H9 (cell line): ENCODE measurements around the gene STK24. TPM values are rescaled to one million over a fixed set of nuclear protein-coding genes. Genes with fewer than 3 reads are reported as not detected.

Experiments used
- DNase-seq: peaks from one replicate; pipeline ENCODE4 v3.0.0-alpha.2; 2017
- H2AFZ ChIP-seq: one replicate; pipeline ENCODE4 v1.6.1; 2013; ENCODE audit warnings: mild to moderate bottlenecking, low read length, control low read depth, moderate library complexity
- H2AK5ac ChIP-seq: 2 replicates; pipeline ENCODE4 v1.6.1; 2013; ENCODE audit warnings: low read length, control low read depth, mixed read lengths; ENCODE audit not compliant: insufficient read length
- H2BK120ac ChIP-seq: one replicate; pipeline ENCODE4 v1.6.1; 2013; ENCODE audit warnings: low read depth, mild to moderate bottlenecking, low read length, control low read depth, inconsistent platforms; ENCODE audit not compliant: poor library complexity, severe bottlenecking
- H2BK12ac ChIP-seq: 2 replicates; pipeline ENCODE4 v1.6.1; 2013; ENCODE audit warnings: low read length, control low read depth, mixed read lengths, low read depth; ENCODE audit not compliant: insufficient read length
- H2BK15ac ChIP-seq: 2 replicates; pipeline ENCODE4 v1.6.1; 2013; ENCODE audit warnings: low read depth, low read length, control low read depth
- H2BK20ac ChIP-seq: one replicate; pipeline ENCODE4 v1.6.1; 2013; ENCODE audit warnings: low read depth, mild to moderate bottlenecking, low read length, control low read depth, inconsistent platforms; ENCODE audit not compliant: poor library complexity, severe bottlenecking
- H2BK5ac ChIP-seq: 2 replicates; pipeline ENCODE4 v1.6.1; 2013; ENCODE audit warnings: low read length, control low read depth, mixed read lengths; ENCODE audit not compliant: insufficient read length
- H3K14ac ChIP-seq: 2 replicates; pipeline ENCODE4 v1.6.1; 2013; ENCODE audit warnings: low read length, control low read depth; ENCODE audit not compliant: insufficient read depth
- H3K18ac ChIP-seq: 2 replicates; pipeline ENCODE4 v1.6.1; 2013; ENCODE audit warnings: low read depth, mild to moderate bottlenecking, mixed read lengths, low read length, control low read depth; ENCODE audit not compliant: insufficient read length
- H3K23ac ChIP-seq: 2 replicates; pipeline ENCODE4 v1.6.1; 2013; ENCODE audit warnings: low read length, control low read depth, mixed read lengths, low read depth; ENCODE audit not compliant: insufficient read length
- H3K23me2 ChIP-seq: 2 replicates; pipeline ENCODE4 v1.6.1; 2013; ENCODE audit warnings: low read depth, mild to moderate bottlenecking, mixed read lengths, low read length, control low read depth; ENCODE audit not compliant: insufficient read length, poor library complexity, severe bottlenecking
- H3K27ac ChIP-seq: 2 replicates; pipeline ENCODE4 v1.5.1; 2013; ENCODE audit warnings: low read length, control low read depth, mixed read lengths, low read depth; ENCODE audit not compliant: insufficient read length
- H3K27me3 ChIP-seq: 2 replicates; pipeline ENCODE4 v1.6.1; 2013; ENCODE audit warnings: low read length, control low read depth, inconsistent platforms; ENCODE audit not compliant: insufficient read depth
- H3K4ac ChIP-seq: 2 replicates; pipeline ENCODE4 v1.6.1; 2013; ENCODE audit warnings: low read depth, mild to moderate bottlenecking, control low read depth, inconsistent platforms, low read length, moderate library complexity
- H3K4me1 ChIP-seq: 2 replicates; pipeline ENCODE4 v1.6.1; 2013; ENCODE audit warnings: low read length, control low read depth, inconsistent platforms; ENCODE audit not compliant: insufficient read depth
- H3K4me2 ChIP-seq: 2 replicates; pipeline ENCODE4 v1.6.1; 2013; ENCODE audit warnings: low read length, control low read depth, mixed read lengths; ENCODE audit not compliant: insufficient read length, insufficient read depth
- H3K56ac ChIP-seq: 2 replicates; pipeline ENCODE4 v1.6.1; 2013; ENCODE audit warnings: low read depth, mild to moderate bottlenecking, mixed read lengths, low read length, control low read depth; ENCODE audit not compliant: insufficient read length
- H3K79me1 ChIP-seq: 2 replicates; pipeline ENCODE4 v1.6.1; 2013; ENCODE audit warnings: low read depth, mild to moderate bottlenecking, moderate library complexity, low read length, control low read depth, inconsistent platforms; ENCODE audit not compliant: insufficient read depth, poor library complexity, severe bottlenecking
- H3K79me2 ChIP-seq: 2 replicates; pipeline ENCODE4 v1.6.1; 2013; ENCODE audit warnings: low read length, control low read depth, inconsistent platforms; ENCODE audit not compliant: insufficient read depth
- H3K9ac ChIP-seq: 2 replicates; pipeline ENCODE4 v1.6.1; 2013; ENCODE audit warnings: low read length, control low read depth, mixed read lengths; ENCODE audit not compliant: insufficient read length; ENCODE audit errors: extremely low read depth
- H3K9me3 ChIP-seq: one replicate; pipeline ENCODE4 v1.6.1; 2013; ENCODE audit warnings: low read depth, low read length, inconsistent platforms; ENCODE audit not compliant: control insufficient read depth
- H3T11ph ChIP-seq: one replicate; pipeline ENCODE4 v1.6.1; 2013; ENCODE audit warnings: mild to moderate bottlenecking, low read length, control low read depth, inconsistent platforms
- H4K20me1 ChIP-seq: one replicate; pipeline ENCODE4 v1.6.1; 2013; ENCODE audit not compliant: control insufficient read depth, insufficient read length, insufficient read depth
- H4K5ac ChIP-seq: 2 replicates; pipeline ENCODE4 v1.6.1; 2013; ENCODE audit warnings: low read depth, mild to moderate bottlenecking, mixed read lengths, low read length, control low read depth; ENCODE audit not compliant: insufficient read length
- H4K8ac ChIP-seq: replicated peaks from 2 replicates; pipeline ENCODE4 v1.6.1; 2013; ENCODE audit warnings: low read length, control low read depth, mixed read lengths, low read depth; ENCODE audit not compliant: insufficient read length
- H4K91ac ChIP-seq: 2 replicates; pipeline ENCODE4 v1.6.1; 2013; ENCODE audit warnings: low read depth, mild to moderate bottlenecking, moderate library complexity, mixed read lengths, low read length, control low read depth; ENCODE audit not compliant: insufficient read length
- H3K27ac Mint-ChIP-seq, 3 experiments: 2 replicates in 2 of 3; 3 replicates in 1 of 3; pipeline ENCODE4 v1.8.0; 2020 to 2021; ENCODE audit warnings: mixed read lengths in 3 of 3, mild to moderate bottlenecking in 1 of 3, moderate library complexity in 1 of 3
- H3K27me3 Mint-ChIP-seq: 2 replicates; pipeline ENCODE4 v1.8.0; 2021; ENCODE audit warnings: low read depth, mild to moderate bottlenecking, moderate library complexity, mixed read lengths
- H3K36me3 Mint-ChIP-seq, 3 experiments: 2 replicates in 2 of 3; 3 replicates in 1 of 3; pipeline ENCODE4 v1.8.0; 2020 to 2021; ENCODE audit warnings: low read depth in 3 of 3, mixed read lengths in 3 of 3; ENCODE audit not compliant: insufficient read depth in 1 of 3
- H3K4me1 Mint-ChIP-seq, 2 experiments: 2 replicates each; pipeline ENCODE4 v1.8.0; 2020; ENCODE audit warnings: mixed read lengths in 2 of 2
- H3K4me3 Mint-ChIP-seq, 2 experiments: 2 replicates in 1 of 2; 3 replicates in 1 of 2; pipeline ENCODE4 v1.8.0; 2020 to 2021; ENCODE audit warnings: mild to moderate bottlenecking in 2 of 2, mixed read lengths in 2 of 2, moderate library complexity in 1 of 2
- H3K9me3 Mint-ChIP-seq, 2 experiments: 2 replicates in 1 of 2; 3 replicates in 1 of 2; pipeline ENCODE4 v1.8.0; 2020; ENCODE audit warnings: mild to moderate bottlenecking in 2 of 2, mixed read lengths in 2 of 2, moderate library complexity in 1 of 2
- WGBS: extraction: QIAGEN DNeasy Blood & Tissue Kit; methylation state at CpG from one replicate; pipeline ENCODE4 v1.1.7; 2013; ENCODE audit warnings: missing lambda C conversion rate, low lambda C conversion rate, mixed read lengths; ENCODE audit not compliant: insufficient read length; ENCODE audit errors: extremely low coverage; 5-methylcytosine and 5-hydroxymethylcytosine counted together
- total RNA-seq: library from RNA; stranded (reverse); gene quantifications from 2 replicates; pipeline ENCODE4 v1.2.1, GENCODE V29; 2021
- TF ChIP-seq, protein P1 (sequence below): fragments of 200-600 bp; sonication (generic); conservative IDR thresholded peaks from 3 replicates; pipeline ENCODE4 v1.8.0; 2021; ENCODE audit warnings: antibody characterized with exemption, mild to moderate bottlenecking

STK24 gene
- total RNA-seq, 1 experiment from 2014 or later: 134 TPM

DNA sequence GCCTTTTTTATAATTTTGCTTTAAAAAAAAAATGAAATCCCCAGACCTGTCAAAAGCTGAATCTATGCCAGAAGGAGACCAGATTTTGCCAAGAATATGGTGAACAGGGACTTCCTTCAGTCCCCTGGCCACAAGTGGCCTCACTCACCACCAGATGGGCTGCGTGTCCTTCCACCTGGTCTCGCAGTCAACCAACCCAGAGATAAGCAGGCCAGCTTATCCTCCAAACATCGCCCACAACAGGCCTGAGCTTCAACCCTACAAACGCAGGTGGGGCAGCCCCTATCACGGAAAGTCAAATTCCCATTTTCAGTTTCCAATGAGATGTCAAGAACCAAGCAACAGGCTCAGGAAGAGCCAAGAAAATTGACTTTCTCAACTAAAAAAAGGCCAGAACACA lies 30.5 kb downstream of the STK24 start:
- peaks cover 15% of the 10 kb centered on the region; the same call in 1 of the 2 replicates for H3K4me1 ChIP-seq
- peaks cover 15% of the 10 kb centered on the region for H3K79me1 ChIP-seq
- H3K14ac ChIP-seq: no peak overlapping the region
- no peak for DNase-seq
- no peaks in the 10 kb centered on the region for H4K20me1 ChIP-seq
- H2BK120ac ChIP-seq: no peak overlapping the region
- no peak overlapping the region for H2BK20ac ChIP-seq
- no peak overlapping the region for H4K8ac ChIP-seq
- no peak overlapping the region for H4K5ac ChIP-seq
- no peak overlapping the region for H3K27ac ChIP-seq
- no peaks in the 10 kb centered on the region for H3K23me2 ChIP-seq
- no peak overlapping the region for H3K18ac ChIP-seq
- no peaks in the 10 kb centered on the region for H3K27me3 Mint-ChIP-seq
- no peaks in the 10 kb centered on the region for H3K9me3 ChIP-seq
- H3K4me2 ChIP-seq: no peak overlapping the region
- H2AK5ac ChIP-seq: no peak overlapping the region
- H2BK15ac ChIP-seq: no peak overlapping the region
- peaks cover 56% of the 10 kb centered on the region for H3K79me2 ChIP-seq
- H3K27me3 ChIP-seq: no peaks in the 10 kb centered on the region
- peak overlapping the region in 2 of 3 experiments; percentile 18 to 40; a peak in 3 of 7 replicates for H3K27ac Mint-ChIP-seq
- H3K36me3 Mint-ChIP-seq: peaks cover 17 to 29% (median 28%) of the 10 kb centered on the region in 3 experiments
- no peak overlapping the region for H2AFZ ChIP-seq
- H3K9ac ChIP-seq: no peak overlapping the region
- H3K56ac ChIP-seq: no peak overlapping the region
- no peak overlapping the region for H3K4ac ChIP-seq
- no peak overlapping the region for H2BK5ac ChIP-seq
- H3K23ac ChIP-seq: no peak overlapping the region
- no peak overlapping the region for H2BK12ac ChIP-seq
- H3K4me3 Mint-ChIP-seq: no peak overlapping the region
- H3K4me1 Mint-ChIP-seq: peaks cover 59 to 65% of the 10 kb centered on the region in 2 experiments
- no peak overlapping the region for H4K91ac ChIP-seq
- H3K9me3 Mint-ChIP-seq: peaks cover 0 to 5% of the 10 kb centered on the region in 2 experiments; a peak in 1 of 5 replicates
- no CpG with 5 or more reads among the region's 5 CpGs for WGBS
- TF ChIP-seq, protein P1, sequence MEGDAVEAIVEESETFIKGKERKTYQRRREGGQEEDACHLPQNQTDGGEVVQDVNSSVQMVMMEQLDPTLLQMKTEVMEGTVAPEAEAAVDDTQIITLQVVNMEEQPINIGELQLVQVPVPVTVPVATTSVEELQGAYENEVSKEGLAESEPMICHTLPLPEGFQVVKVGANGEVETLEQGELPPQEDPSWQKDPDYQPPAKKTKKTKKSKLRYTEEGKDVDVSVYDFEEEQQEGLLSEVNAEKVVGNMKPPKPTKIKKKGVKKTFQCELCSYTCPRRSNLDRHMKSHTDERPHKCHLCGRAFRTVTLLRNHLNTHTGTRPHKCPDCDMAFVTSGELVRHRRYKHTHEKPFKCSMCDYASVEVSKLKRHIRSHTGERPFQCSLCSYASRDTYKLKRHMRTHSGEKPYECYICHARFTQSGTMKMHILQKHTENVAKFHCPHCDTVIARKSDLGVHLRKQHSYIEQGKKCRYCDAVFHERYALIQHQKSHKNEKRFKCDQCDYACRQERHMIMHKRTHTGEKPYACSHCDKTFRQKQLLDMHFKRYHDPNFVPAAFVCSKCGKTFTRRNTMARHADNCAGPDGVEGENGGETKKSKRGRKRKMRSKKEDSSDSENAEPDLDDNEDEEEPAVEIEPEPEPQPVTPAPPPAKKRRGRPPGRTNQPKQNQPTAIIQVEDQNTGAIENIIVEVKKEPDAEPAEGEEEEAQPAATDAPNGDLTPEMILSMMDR: no peak
- H3T11ph ChIP-seq: no peak overlapping the region
